Natural killer cell (primary cell): ENCODE results near the gene TRIP4. TPM values are rescaled to one million over a fixed set of nuclear protein-coding genes. Genes with fewer than 3 reads are reported as not detected.

ENCODE experiments used
- ATAC-seq, 3 donors: fragments of 150-1000 bp in 2 of 3; fragments of 200-7000 bp in 1 of 3; cut with Tn5 transposase; 1 replicate in 1 of 3; 2 replicates in 2 of 3; pipeline ENCODE4 v1.10.0; 2021; ENCODE audit warnings: mild to moderate bottlenecking in 2 of 3, moderate library complexity in 2 of 3
- DNase-seq, 2 donors: peaks; one replicate each; pipeline versions ENCODE4 v3.0.0 to v3.0.0-alpha.2; 2013 to 2021; ENCODE audit warnings: mixed read lengths in 1 of 2
- H3K27ac ChIP-seq: one replicate; pipeline ENCODE4 v1.5.1; 2013; ENCODE audit warnings: mild to moderate bottlenecking, low read length
- H3K27me3 ChIP-seq: one replicate; pipeline ENCODE4 v1.6.1; 2013; ENCODE audit warnings: low read length; ENCODE audit not compliant: control insufficient read depth, insufficient read depth
- H3K36me3 ChIP-seq: one replicate; pipeline ENCODE4 v1.6.1; 2013; ENCODE audit warnings: low read length; ENCODE audit not compliant: control insufficient read depth, insufficient read depth
- H3K4me1 ChIP-seq: one replicate; pipeline ENCODE4 v1.6.1; 2013; ENCODE audit warnings: low read length; ENCODE audit not compliant: control insufficient read depth, insufficient read depth
- H3K4me3 ChIP-seq: one replicate; pipeline ENCODE4 v1.5.1; 2013; ENCODE audit warnings: low read length
- H3K9me3 ChIP-seq: one replicate; pipeline ENCODE4 v1.6.1; 2013; ENCODE audit warnings: low read length; ENCODE audit not compliant: control insufficient read depth, insufficient read depth
- H3K27ac Mint-ChIP-seq, 2 donors: one replicate each; pipeline ENCODE4 v1.8.0; 2022; ENCODE audit warnings: mild to moderate bottlenecking in 2 of 2, mixed read lengths in 2 of 2, moderate library complexity in 1 of 2
- H3K27me3 Mint-ChIP-seq, 2 donors: one replicate each; pipeline ENCODE4 v1.8.0; 2022; ENCODE audit warnings: low read depth in 2 of 2, mixed read lengths in 2 of 2
- H3K36me3 Mint-ChIP-seq: one replicate; pipeline ENCODE4 v1.8.0; 2022; ENCODE audit warnings: mixed read lengths
- H3K4me1 Mint-ChIP-seq, 2 donors: one replicate each; pipeline ENCODE4 v1.8.0; 2022; ENCODE audit warnings: mixed read lengths in 2 of 2
- H3K4me3 Mint-ChIP-seq: one replicate; pipeline ENCODE4 v1.8.0; 2022; ENCODE audit warnings: mild to moderate bottlenecking, moderate library complexity, mixed read lengths
- H3K9me3 Mint-ChIP-seq, 2 donors: one replicate each; pipeline ENCODE4 v1.8.0; 2022; ENCODE audit warnings: mixed read lengths in 2 of 2
- CTCF ChIP-seq: fragments of 200-600 bp; IDR thresholded peaks from one replicate; pipeline ENCODE4 v1.8.0; 2022; ENCODE audit warnings: antibody characterized with exemption
- WGBS: methylation state at CpG from one replicate; pipeline ENCODE4 v1.1.7; 2013; ENCODE audit warnings: missing lambda C conversion rate; ENCODE audit not compliant: insufficient coverage; 5-methylcytosine and 5-hydroxymethylcytosine counted together
- intact Hi-C: fragments of 100-400 bp; cut with micrococcal nuclease; formaldehyde crosslinking; loops from one replicate; pipeline ENCODE4 v1.14.2; 2022
- total RNA-seq, 4 donors: library from RNA; stranded (reverse); fragments of 120-200 nt in 1 of 4; gene quantifications; one replicate each; pipeline versions ENCODE4 v1.2.3 to v1.2.4, GENCODE V29; 2013 to 2022

TRIP4 gene
- total RNA-seq, 3 donors from 2014 or later (not counting 1 experiment from before 2014, with no cell fraction given) = 32.9 to 37.1 (median 33.7) TPM

- H3K36me3 Mint-ChIP-seq = peaks cover 13% of the 10 kb centered on the region
- H3K27ac ChIP-seq = no peak overlapping the region
- H3K9me3 Mint-ChIP-seq = no peaks in the 10 kb centered on the region
- H3K4me3 Mint-ChIP-seq = no peak overlapping the region
- no peak for DNase-seq
- intact Hi-C loops = no loop called here
- no peak for ATAC-seq
- no peak overlapping the region for H3K4me3 ChIP-seq
- no peaks in the 10 kb centered on the region for H3K4me1 ChIP-seq
- H3K4me1 Mint-ChIP-seq = peaks cover 1 to 5% of the 10 kb centered on the region in 2 donors
- TF ChIP-seq CTCF = no peak
- H3K9me3 ChIP-seq = no peaks in the 10 kb centered on the region
- no peaks in the 10 kb centered on the region for H3K27me3 ChIP-seq
- H3K27ac Mint-ChIP-seq = no peak overlapping the region
- 94% methylated on average over 5 of the region's 6 CpGs for WGBS
- no peaks in the 10 kb centered on the region for H3K27me3 Mint-ChIP-seq
- peaks cover 20% of the 10 kb centered on the region for H3K36me3 ChIP-seq
Observed at GRCh38 chr15:64452988-64453688, 65.5 kb downstream of the TRIP4 start.

GRCh38 chr15:64453689-64454037, 66.0 kb downstream of the TRIP4 start:
- intact Hi-C loops = no loop called here
- peaks cover 15% of the 10 kb centered on the region for H3K36me3 ChIP-seq
- H3K9me3 ChIP-seq = no peaks in the 10 kb centered on the region
- Mint-ChIP-seq H3K27me3 (no peaks in the 10 kb centered on the region), H3K36me3 (peaks cover 9% of the 10 kb centered on the region), H3K4me1 (peaks cover 0 to 5% of the 10 kb centered on the region in 2 donors), H3K4me3 (no peak overlapping the region), H3K27ac (no peak overlapping the region), H3K9me3 (no peaks in the 10 kb centered on the region)
- H3K27me3 ChIP-seq = no peaks in the 10 kb centered on the region
- no peak overlapping the region for H3K27ac ChIP-seq
- DNase-seq = no peak
- no peaks in the 10 kb centered on the region for H3K4me1 ChIP-seq
- WGBS = 97% methylated on average over 1 of the region's 1 CpG
- H3K4me3 ChIP-seq = no peak overlapping the region
- no peak for TF ChIP-seq CTCF
- ATAC-seq = no peak

DNA sequence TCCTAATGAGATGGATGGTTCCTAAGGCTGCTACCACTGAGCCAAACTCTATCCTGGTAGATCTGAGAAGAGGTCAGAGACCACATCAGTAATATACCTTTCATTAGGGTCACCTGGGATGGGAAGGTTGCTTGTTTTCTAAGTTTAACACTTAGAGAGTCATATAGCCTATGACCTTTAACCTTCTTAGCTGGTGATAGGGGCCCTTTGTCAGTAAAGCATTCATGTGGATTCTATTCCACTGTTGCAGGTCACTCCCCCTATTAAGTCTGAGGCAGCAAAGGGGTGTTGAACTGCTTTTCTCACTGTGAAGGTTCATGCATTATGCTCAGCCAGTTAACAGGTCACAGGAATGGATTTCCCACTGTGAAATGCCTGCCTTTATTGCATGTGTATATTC, 66.6 kb downstream of the TRIP4 start:
- no peak for ATAC-seq
- peaks cover 9% of the 10 kb centered on the region for H3K36me3 Mint-ChIP-seq
- H3K4me3 Mint-ChIP-seq = no peak overlapping the region
- Histone ChIP-seq H3K4me1 (no peaks in the 10 kb centered on the region), H3K9me3 (no peaks in the 10 kb centered on the region), H3K27ac (no peak overlapping the region), H3K27me3 (no peaks in the 10 kb centered on the region), H3K4me3 (no peak overlapping the region), H3K36me3 (peaks cover 15% of the 10 kb centered on the region)
- H3K27me3 Mint-ChIP-seq = no peaks in the 10 kb centered on the region
- intact Hi-C loops = no loop called here
- no peak for TF ChIP-seq CTCF
- peaks cover under 1 to 6% of the 10 kb centered on the region in 2 donors for H3K4me1 Mint-ChIP-seq
- H3K9me3 Mint-ChIP-seq = no peaks in the 10 kb centered on the region
- DNase-seq = no peak
- no peak overlapping the region for H3K27ac Mint-ChIP-seq

GRCh38 chr15:64455961-64456371, 68.3 kb downstream of the TRIP4 start:
- Histone ChIP-seq H3K27ac (no peak overlapping the region), H3K9me3 (no peaks in the 10 kb centered on the region), H3K36me3 (peaks cover 11% of the 10 kb centered on the region), H3K4me1 (peaks cover 4% of the 10 kb centered on the region), H3K4me3 (no peak overlapping the region), H3K27me3 (no peaks in the 10 kb centered on the region)
- no peak for TF ChIP-seq CTCF
- no peaks in the 10 kb centered on the region for H3K9me3 Mint-ChIP-seq
- no peak for ATAC-seq
- peak in 1 of 2 donors; percentile 41 for DNase-seq
- WGBS = 36% methylated on average over 3 of the region's 3 CpGs
- no peak overlapping the region for H3K4me3 Mint-ChIP-seq
- no peak overlapping the region for H3K27ac Mint-ChIP-seq
- intact Hi-C loops = no loop called here
- peaks cover 12% of the 10 kb centered on the region in 2 donors for H3K4me1 Mint-ChIP-seq
- no peaks in the 10 kb centered on the region for H3K27me3 Mint-ChIP-seq
- H3K36me3 Mint-ChIP-seq = peaks cover 9% of the 10 kb centered on the region
